Skin of body (tissue), 2 donors: ENCODE measurements around the gene CGA. TPM values are rescaled to one million over a fixed set of nuclear protein-coding genes. Genes with fewer than 3 reads are reported as not detected.

Experiments used
- DNase-seq: peaks from one replicate; lab custom pipeline; 2025; lab: John Stamatoyannopoulos, UW
- total RNA-seq: library from RNA; depleted of rRNA; stranded (reverse); fragments of >200 nt; gene quantifications from one replicate; pipeline ENCODE4 v1.2.3, GENCODE V29; 2014

Gene CGA
- total RNA-seq, 1 donor from 2014 or later = 32.0 TPM

- DNase-seq = no peak
Measured at GRCh38 chr6:87089135-87089534, 5.8 kb downstream of the CGA start.

- DNase-seq = no peak
Measured at GRCh38 chr6:87088076-87088475, 6.8 kb downstream of the CGA start.

DNA sequence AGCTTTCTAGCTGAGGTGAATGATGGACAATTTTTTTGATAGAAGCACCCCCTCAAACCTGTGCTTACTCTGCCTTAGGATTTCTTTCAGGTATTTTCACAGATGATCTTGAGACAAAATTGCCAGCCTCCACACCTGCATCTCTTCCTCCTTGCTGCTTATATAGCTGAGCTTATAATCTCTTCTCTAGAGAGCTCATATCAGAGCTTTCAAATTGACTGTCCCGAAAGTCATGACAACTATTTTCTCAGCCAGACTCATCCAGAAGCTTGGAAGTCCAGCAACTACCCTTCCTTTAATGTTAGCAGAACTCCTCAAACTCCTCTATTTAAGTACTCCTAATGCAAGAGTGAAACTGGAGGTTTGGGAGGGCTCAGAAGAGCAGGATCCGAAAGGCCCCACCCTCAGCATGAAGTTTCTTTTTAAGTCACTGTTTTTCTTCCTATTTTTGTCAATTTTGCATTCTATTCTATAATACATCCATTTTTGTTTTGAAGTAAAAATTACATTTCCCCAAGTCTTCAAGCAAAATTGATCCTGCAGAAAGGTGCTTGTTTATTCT is 12.7 kb downstream of the CGA start:
- DNase-seq = no peak

- DNase-seq = peak; percentile 7
Measured at GRCh38 chr6:87078983-87079616, 15.8 kb downstream of the CGA start.

- DNase-seq = no peak
Measured at GRCh38 chr6:87075168-87075567, 19.7 kb downstream of the CGA start.

GRCh38 chr6:87074101-87074621 is 20.7 kb downstream of the CGA start:
- no peak for DNase-seq

DNA sequence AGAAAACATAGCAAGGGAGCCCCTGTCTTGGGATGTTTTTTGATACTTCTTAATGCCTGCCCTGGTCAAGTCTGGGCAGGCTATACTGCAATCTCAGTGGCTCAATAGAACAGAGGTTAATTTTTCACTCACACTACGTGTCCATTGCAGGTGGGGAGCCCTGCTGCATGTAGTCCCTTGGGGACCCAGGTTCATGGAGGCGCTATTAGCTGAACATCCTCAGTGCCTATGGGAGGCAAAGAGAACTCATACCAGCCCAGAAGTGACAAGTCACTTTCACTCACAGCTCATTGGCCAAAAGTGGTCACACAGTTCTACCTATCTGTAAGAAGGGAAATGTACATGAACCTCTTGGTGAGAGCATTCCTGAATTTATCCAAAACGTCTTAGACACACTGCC is 23.2 kb downstream of the CGA start:
- DNase-seq = no peak

- no peak for DNase-seq
Measured at GRCh38 chr6:87070741-87071140, 24.2 kb downstream of the CGA start.

GRCh38 chr6:87068795-87069194 is 26.1 kb downstream of the CGA start:
- DNase-seq = no peak

DNA sequence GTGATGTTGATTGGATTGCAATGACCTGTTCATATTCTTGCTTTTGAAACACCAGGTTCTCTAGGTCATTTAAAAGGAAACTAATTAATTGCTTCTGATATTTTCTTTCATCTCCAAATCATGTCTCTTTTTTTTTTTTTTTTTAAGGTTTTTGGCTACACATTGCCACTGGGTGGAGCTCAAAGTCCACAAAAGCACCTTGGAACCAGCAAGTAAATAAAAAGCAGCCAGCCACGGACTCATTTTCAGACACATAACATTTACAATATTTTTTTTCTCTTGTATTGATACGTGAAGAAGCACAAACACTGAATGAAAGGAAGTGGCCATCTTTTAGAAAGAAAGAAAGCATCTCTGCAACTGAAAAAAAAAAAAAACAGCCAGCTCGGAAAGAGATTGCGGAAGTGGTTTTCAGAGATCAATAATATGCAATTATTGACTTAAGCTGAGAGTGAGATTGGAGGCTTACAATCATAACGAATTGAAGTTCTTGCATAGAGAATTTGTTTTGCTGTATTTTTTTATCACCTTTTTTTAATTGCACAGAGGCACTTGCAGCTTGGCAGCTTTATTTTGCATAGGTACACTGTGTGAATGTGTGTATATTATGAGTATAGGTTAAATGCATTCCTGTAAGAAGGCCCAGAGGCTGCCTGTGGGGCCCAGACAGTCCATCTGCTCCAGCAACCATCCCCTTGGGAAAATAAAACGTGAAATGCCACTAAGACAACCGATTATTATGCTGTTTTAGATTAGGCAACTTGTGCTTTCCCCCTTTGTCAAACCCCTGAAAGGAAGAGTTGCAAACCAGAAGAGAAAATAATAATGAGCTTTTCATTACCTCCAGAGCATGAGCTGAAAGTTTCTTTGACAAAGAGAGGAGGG is 28.2 kb downstream of the CGA start:
- peak; percentile 52 for DNase-seq

- DNase-seq = no peak
Measured at GRCh38 chr6:87065117-87065516, 29.8 kb downstream of the CGA start.

DNA sequence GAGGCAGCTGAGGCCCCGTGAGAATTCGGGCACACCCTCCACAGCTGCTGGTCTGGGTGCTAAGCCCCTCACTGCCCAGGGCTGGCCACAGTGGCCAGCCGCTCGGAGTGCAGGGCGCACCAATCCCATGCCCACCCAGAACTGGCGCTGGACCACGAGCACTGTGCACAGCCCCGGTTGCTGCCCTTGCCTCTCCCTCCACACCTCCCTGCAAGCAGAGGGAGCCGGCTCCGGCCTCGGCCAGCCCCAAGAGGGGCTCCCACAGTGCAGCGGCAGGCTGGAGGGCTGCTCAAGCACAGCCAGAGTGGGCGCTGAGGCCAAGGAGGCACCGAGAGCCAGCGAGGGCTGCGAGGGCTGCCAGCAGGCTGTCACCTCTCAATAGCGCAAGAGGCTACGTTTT is 35.0 kb downstream of the CGA start:
- DNase-seq = no peak

DNA sequence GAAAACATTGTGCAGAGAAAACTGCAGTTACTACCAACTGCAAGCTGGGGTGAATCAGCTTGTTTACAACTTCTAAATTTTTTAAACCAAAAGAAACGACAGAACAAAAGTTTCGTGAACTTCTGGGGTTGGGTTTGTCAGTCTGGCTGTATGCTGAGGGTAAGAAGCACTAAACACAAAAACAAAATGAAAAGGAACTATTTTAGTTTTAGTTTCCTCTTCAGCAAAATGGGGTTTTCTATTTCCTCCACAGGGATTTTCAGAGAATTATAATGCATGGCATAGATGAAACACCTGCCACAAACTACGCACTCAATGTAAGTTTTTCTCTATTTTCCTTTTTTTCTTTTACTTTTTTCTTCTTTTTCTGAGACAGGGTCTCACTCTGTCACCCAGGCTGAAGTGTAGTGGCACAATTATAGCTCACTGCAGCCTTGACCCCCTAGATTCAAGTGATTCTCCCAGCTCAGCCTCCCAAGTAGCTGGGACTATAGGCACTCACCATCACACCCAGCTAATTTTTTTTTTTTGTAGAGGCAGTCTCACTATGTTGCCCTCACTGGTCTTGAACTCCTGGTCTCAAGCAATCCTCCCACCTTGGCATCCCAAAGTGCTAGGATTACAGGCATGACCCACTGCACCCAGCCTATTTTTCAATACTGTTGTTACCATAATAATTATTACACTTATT is 40.6 kb downstream of the CGA start:
- DNase-seq = no peak

DNA sequence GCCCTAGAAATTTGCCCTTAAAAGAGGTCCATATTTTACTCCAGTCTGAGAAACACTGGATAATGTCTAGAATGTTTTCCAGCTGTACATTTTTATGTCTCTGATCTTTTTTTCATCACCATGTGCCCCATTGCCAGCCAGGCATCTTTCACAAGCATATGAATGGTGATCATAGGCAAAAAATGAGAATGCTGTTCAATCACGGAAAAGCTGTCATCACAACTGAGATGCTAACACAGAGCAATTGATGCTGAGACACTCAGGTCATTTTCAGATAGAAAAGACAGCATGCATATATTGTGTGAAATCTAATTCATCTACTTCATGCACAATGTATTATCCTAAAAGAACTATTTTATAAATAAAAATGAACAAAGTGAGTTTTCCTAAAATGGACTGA is 41.6 kb downstream of the CGA start:
- no peak for DNase-seq

DNA sequence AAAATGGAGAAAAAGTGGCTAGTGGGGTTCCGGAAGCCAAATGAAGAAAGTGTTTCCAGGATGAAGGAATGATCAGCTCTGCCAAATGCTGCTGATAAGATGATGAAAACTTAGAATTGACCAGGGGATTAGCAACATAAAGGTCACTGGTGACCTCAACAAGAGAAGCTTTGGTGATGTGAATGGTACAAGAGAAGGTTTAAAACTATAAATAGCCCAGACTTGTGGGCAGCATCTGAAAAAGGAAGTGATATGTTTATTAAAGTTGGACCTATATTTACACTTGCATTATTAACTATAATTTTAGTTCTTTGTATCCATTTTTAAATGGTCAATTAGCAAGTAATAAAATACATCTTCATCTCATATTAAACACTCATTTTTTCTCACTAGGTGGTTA is 45.1 kb downstream of the CGA start:
- no peak for DNase-seq

GRCh38 chr6:87045521-87046075 is 49.3 kb downstream of the CGA start:
- no peak for DNase-seq

DNA sequence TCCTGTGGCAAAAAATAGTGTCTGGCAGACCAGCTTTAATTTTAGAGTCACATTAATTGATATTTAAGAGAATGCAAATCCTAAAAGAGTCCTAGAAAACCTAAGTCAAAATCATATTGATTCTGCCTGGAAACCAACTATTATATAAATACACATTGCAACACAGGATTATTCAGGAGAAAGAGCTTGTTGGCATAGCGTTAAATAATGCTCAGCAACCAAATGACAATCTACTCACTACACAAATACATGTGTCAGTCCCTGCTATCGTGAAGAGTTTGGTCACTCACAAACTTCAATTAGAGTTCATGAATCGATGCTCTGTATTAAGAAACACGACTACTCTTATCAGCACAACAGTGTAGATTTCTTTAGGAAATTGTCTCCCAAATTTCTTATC is 54.2 kb downstream of the CGA start:
- DNase-seq = no peak
